Measurements from ENCODE around the gene ZMYM4. TPM values are rescaled to one million over a fixed set of nuclear protein-coding genes. Genes with fewer than 3 reads are reported as not detected.

ZMYM4 gene
- polyA plus RNA-seq, 1 of the 3 experiments (the other 2 are of a cell fraction): 12.2 TPM

DNA sequence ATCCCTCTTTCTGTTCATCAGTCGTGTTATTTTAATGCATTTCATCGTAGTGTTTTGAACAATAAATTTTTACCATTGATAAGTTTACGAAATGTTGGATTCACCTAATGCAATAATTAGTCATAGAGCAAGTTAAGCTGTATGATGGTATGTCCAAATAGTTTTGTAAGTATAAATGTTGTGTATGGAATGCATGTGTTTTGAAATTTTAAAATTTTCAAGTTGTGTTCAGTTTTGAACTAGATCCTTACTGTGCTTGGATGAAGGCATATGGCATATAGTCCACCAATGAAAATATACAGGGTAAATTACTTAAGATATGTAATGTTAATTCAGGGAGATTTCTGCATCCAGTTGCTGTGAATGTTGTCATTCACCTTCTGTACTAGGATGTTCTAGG lies 2.3 kb downstream of the ZMYM4 start:
- CTCF ChIA-PET: no interaction called here
- no peaks in the 10 kb centered on the region for H3K9me2 ChIP-seq
- no peak overlapping the region for H3K27ac ChIP-seq (ENCODE audit: low read depth in 2 of 2, low read length in 1 of 2)
- WGBS (ENCODE audit: low lambda C conversion rate): 91% methylated on average over 3 of the region's 3 CpGs
- H3K4me1 ChIP-seq (ENCODE audit: control insufficient read depth in 1 of 2, insufficient read depth in 2 of 2, low read depth in 1 of 2, low read length in 1 of 2): no peaks in the 10 kb centered on the region; a peak in 2 of 4 replicates
- H3K9me3 ChIP-seq: no peaks in the 10 kb centered on the region
- no peak for DNase-seq
- POLR2A ChIA-PET: no interaction called here
- H2AFZ ChIP-seq (ENCODE audit: low read depth): no peak overlapping the region
- H4K20me1 ChIP-seq (ENCODE audit: insufficient read depth): peaks cover 14% of the 10 kb centered on the region
- peaks cover 2 to 13% of the 10 kb centered on the region in 2 experiments for H3K36me3 ChIP-seq (replicated peaks in 1 of 2; ENCODE audit: control insufficient read depth in 1 of 2, insufficient read depth in 2 of 2, low read length in 1 of 2)
- no peaks in the 10 kb centered on the region for H3F3A ChIP-seq (replicated peaks; ENCODE audit: insufficient read depth)
- no peak overlapping the region for H3K9ac ChIP-seq
- H3K4me2 ChIP-seq: peak overlapping the region; percentile 81
- H3K79me2 ChIP-seq (ENCODE audit: insufficient read depth): peaks cover 72% of the 10 kb centered on the region
- H3K4me3 ChIP-seq (ENCODE audit: low read depth in 2 of 2, low read length in 1 of 2): no peak overlapping the region
- TF ChIP-seq MXI1 (IDR thresholded peaks at IDR 0.05; ENCODE audit: low read depth, low read length) (no peak), CTCF (IDR thresholded peaks at IDR 0.05) (no peak), TEAD4 (IDR thresholded peaks at IDR 0.05; ENCODE audit: borderline replicate concordance, insufficient read depth) (no peak), NRF1 (IDR thresholded peaks at IDR 0.05; ENCODE audit: low read depth, low read length) (no peak), POLR2AphosphoS5 (IDR thresholded peaks at IDR 0.05; ENCODE audit: low read depth, low read length) (no peak), ELF1 (IDR thresholded peaks at IDR 0.05) (no peak), MEF2A (IDR thresholded peaks at IDR 0.05; ENCODE audit: borderline replicate concordance, low read depth) (no peak), TAF1 (IDR thresholded peaks at IDR 0.05; ENCODE audit: borderline replicate concordance, low read depth, low read length) (no peak), JUND (IDR thresholded peaks at IDR 0.05) (no peak), EP300 (IDR thresholded peaks at IDR 0.05; ENCODE audit: borderline replicate concordance in 1 of 2, low read depth in 1 of 2, low read length in 1 of 2) (no peak)
- TF ChIP-seq, protein P1, sequence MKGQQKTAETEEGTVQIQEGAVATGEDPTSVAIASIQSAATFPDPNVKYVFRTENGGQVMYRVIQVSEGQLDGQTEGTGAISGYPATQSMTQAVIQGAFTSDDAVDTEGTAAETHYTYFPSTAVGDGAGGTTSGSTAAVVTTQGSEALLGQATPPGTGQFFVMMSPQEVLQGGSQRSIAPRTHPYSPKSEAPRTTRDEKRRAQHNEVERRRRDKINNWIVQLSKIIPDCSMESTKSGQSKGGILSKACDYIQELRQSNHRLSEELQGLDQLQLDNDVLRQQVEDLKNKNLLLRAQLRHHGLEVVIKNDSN (IDR thresholded peaks at IDR 0.05; ENCODE audit: borderline replicate concordance, low read depth): no peak
- TF ChIP-seq, protein P2, sequence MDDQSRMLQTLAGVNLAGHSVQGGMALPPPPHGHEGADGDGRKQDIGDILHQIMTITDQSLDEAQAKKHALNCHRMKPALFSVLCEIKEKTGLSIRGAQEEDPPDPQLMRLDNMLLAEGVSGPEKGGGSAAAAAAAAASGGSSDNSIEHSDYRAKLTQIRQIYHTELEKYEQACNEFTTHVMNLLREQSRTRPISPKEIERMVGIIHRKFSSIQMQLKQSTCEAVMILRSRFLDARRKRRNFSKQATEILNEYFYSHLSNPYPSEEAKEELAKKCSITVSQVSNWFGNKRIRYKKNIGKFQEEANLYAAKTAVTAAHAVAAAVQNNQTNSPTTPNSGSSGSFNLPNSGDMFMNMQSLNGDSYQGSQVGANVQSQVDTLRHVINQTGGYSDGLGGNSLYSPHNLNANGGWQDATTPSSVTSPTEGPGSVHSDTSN (IDR thresholded peaks at IDR 0.05): no peak
- no peaks in the 10 kb centered on the region for H3K27me3 ChIP-seq (ENCODE audit: insufficient read depth)

GRCh38 chr1:35274197-35274596 lies 5.7 kb downstream of the ZMYM4 start:
- Histone ChIP-seq H3K27me3 (ENCODE audit: insufficient read depth) (no peaks in the 10 kb centered on the region), H3K4me2 (no peak overlapping the region), H3K4me3 (ENCODE audit: low read depth in 2 of 2, low read length in 1 of 2) (no peak overlapping the region), H3K79me2 (ENCODE audit: insufficient read depth) (peaks cover 99% of the 10 kb centered on the region), H3K9me3 (no peaks in the 10 kb centered on the region), H3K36me3 (replicated peaks in 1 of 2; ENCODE audit: control insufficient read depth in 1 of 2, insufficient read depth in 2 of 2, low read length in 1 of 2) (peaks cover 4 to 24% of the 10 kb centered on the region in 2 experiments), H3K27ac (ENCODE audit: low read depth in 2 of 2, low read length in 1 of 2) (no peak overlapping the region), H3K9ac (no peak overlapping the region), H4K20me1 (ENCODE audit: insufficient read depth) (peaks cover 14% of the 10 kb centered on the region), H3F3A (replicated peaks; ENCODE audit: insufficient read depth) (no peaks in the 10 kb centered on the region), H3K4me1 (ENCODE audit: control insufficient read depth in 1 of 2, insufficient read depth in 2 of 2, low read depth in 1 of 2, low read length in 1 of 2) (no peaks in the 10 kb centered on the region; a peak in 1 of 4 replicates), H3K9me2 (no peaks in the 10 kb centered on the region), H2AFZ (ENCODE audit: low read depth) (no peak overlapping the region)
- DNase-seq: no peak
- CTCF ChIA-PET: no interaction called here
- 89% methylated on average over 4 of the region's 4 CpGs for WGBS (ENCODE audit: low lambda C conversion rate)
- POLR2A ChIA-PET: no interaction called here
- TF ChIP-seq, protein P3, sequence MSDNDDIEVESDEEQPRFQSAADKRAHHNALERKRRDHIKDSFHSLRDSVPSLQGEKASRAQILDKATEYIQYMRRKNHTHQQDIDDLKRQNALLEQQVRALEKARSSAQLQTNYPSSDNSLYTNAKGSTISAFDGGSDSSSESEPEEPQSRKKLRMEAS (IDR thresholded peaks at IDR 0.05; ENCODE audit: low read depth): no peak
- TF ChIP-seq EP300 (IDR thresholded peaks at IDR 0.05; ENCODE audit: borderline replicate concordance in 1 of 2, low read depth in 1 of 2, low read length in 1 of 2): no peak
- TF ChIP-seq FOXJ3 (CRISPR knock-in tag; IDR thresholded peaks at IDR 0.05): no peak
- no peak for TF ChIP-seq EZH2phosphoT487 (IDR thresholded peaks at IDR 0.05; ENCODE audit: borderline replicate concordance, low read depth)
- no peak for TF ChIP-seq RAD21 (IDR thresholded peaks at IDR 0.05; ENCODE audit: low read length)
- TF ChIP-seq NFIC (IDR thresholded peaks at IDR 0.05; ENCODE audit: borderline replicate concordance): no peak
- TF ChIP-seq RFX5 (IDR thresholded peaks at IDR 0.05; ENCODE audit: low read length): no peak
- no peak for TF ChIP-seq FOSL2 (IDR thresholded peaks at IDR 0.05; ENCODE audit: borderline replicate concordance, low read depth)
- TF ChIP-seq TEAD4 (IDR thresholded peaks at IDR 0.05; ENCODE audit: borderline replicate concordance, insufficient read depth): no peak
- no peak for TF ChIP-seq IRF3 (IDR thresholded peaks at IDR 0.05; ENCODE audit: low read depth, low read length)
- TF ChIP-seq, protein P4, sequence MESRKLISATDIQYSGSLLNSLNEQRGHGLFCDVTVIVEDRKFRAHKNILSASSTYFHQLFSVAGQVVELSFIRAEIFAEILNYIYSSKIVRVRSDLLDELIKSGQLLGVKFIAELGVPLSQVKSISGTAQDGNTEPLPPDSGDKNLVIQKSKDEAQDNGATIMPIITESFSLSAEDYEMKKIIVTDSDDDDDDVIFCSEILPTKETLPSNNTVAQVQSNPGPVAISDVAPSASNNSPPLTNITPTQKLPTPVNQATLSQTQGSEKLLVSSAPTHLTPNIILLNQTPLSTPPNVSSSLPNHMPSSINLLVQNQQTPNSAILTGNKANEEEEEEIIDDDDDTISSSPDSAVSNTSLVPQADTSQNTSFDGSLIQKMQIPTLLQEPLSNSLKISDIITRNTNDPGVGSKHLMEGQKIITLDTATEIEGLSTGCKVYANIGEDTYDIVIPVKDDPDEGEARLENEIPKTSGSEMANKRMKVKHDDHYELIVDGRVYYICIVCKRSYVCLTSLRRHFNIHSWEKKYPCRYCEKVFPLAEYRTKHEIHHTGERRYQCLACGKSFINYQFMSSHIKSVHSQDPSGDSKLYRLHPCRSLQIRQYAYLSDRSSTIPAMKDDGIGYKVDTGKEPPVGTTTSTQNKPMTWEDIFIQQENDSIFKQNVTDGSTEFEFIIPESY (IDR thresholded peaks at IDR 0.05; ENCODE audit: borderline replicate concordance, low read depth): no peak
- TF ChIP-seq POLR2AphosphoS5 (IDR thresholded peaks at IDR 0.05; ENCODE audit: low read depth, low read length): no peak
